Right lobe of liver (tissue), 6 donors: ENCODE measurements around the gene PRR4. TPM values are rescaled to one million over a fixed set of nuclear protein-coding genes. Genes with fewer than 3 reads are reported as not detected.

ENCODE experiments used
- ATAC-seq, 4 donors: fragments of 200-7000 bp; cut with Tn5 transposase; one replicate each; pipeline ENCODE4 v1.9.1; 2020; ENCODE audit warnings: mild to moderate bottlenecking in 4 of 4, moderate library complexity in 4 of 4
- DNase-seq, 3 donors: peaks; one replicate each; pipeline ENCODE4 v3.0.0-alpha.2; 2020
- H3K27ac ChIP-seq, 3 donors: fragments of 200-600 bp; one replicate each; pipeline ENCODE4 v1.8.0; 2022
- H3K27me3 ChIP-seq, 2 donors: fragments of 200-600 bp; one replicate each; pipeline ENCODE4 v1.8.0; 2022
- H3K36me3 ChIP-seq, 4 donors: fragments of 200-600 bp; sonication (generic) in 1 of 4; one replicate each; pipeline versions ENCODE4 v1.5.1 to v1.8.0; 2017 to 2022; ENCODE audit warnings: control low read depth in 1 of 4
- H3K4me1 ChIP-seq, 4 donors: fragments of 200-600 bp; sonication (generic) in 1 of 4; one replicate each; pipeline versions ENCODE4 v1.5.1 to v1.8.0; 2017 to 2022; ENCODE audit warnings: control low read depth in 1 of 4
- H3K4me3 ChIP-seq, 3 donors: fragments of 200-600 bp; one replicate each; pipeline ENCODE4 v1.8.0; 2022
- H3K9me3 ChIP-seq, 4 donors: fragments of 200-600 bp; sonication (generic) in 1 of 4; one replicate each; pipeline versions ENCODE4 v1.5.1 to v1.8.0; 2017 to 2022; ENCODE audit warnings: control low read depth in 1 of 4
- POLR2A ChIP-seq: fragments of 450-650 bp; IDR thresholded peaks from one replicate; pipeline ENCODE4 v1.6.1; 2017; ENCODE audit warnings: antibody characterized with exemption, mild to moderate bottlenecking
- WGBS: methylation state at CpG from one replicate; pipeline ENCODE4 v1.1.6; 2018; ENCODE audit warnings: low coverage, low lambda C conversion rate; ENCODE audit not compliant: insufficient coverage; ENCODE audit errors: missing lambda C conversion rate; 5-methylcytosine and 5-hydroxymethylcytosine counted together
- intact Hi-C, 2 donors: fragments of 100-400 bp; cut with DNase I; formaldehyde crosslinking; loops; one replicate each; pipeline versions ENCODE4 v1.11.2 to v1.14.1; 2022
- small RNA-seq, 2 experiments: library from RNA; depleted of rRNA; stranded (forward); fragments of <200 nt; gene quantifications; one replicate each; pipeline ENCODE3, GENCODE V24; 2016
- total RNA-seq, 6 experiments: library from RNA; depleted of rRNA in 2 of 6; stranded (reverse); fragments of >200 nt in 2 of 6; fragmentation: NEBNext Ultra II Directional in 3 of 6; extraction: Animal tissue kit (Norgen Biotek cat#: 25700) in 3 of 6; gene quantifications; one replicate each; pipeline versions ENCODE4 v1.1.0 to v1.2.4, GENCODE V29; 2016 to 2023
- TF ChIP-seq, protein P1 (sequence below), 4 donors: fragments of 200-600 bp in 3 of 4; fragments of 450-650 bp in 1 of 4; IDR thresholded peaks; one replicate each; pipeline versions ENCODE4 v1.5.1 to v1.8.0; 2016 to 2022; ENCODE audit warnings: antibody characterized with exemption in 4 of 4, mild to moderate bottlenecking in 2 of 4
- donor health status: DM: no; HTN: yes; CAD: no.
- donor health status: DM: no; HTN: no; CAD: no.
- donor health status: DM: no; HTN: no; CAD: no.
- donor health status: DM: no; HTN: yes; CAD: no.
- donor health status: DM: no; HTN: yes; CAD: no.

PRR4 gene
- total RNA-seq, 6 experiments from 2014 or later: 0.68 to 1.6 (median 0.99) TPM

GRCh38 chr12:10807186-10807585, 42.1 kb downstream of the PRR4 start, which contains the start of gene TAS2R8:
TAS2R8 (minus strand) TSS chr12:10807286; CDS start chr12:10806980, 306 bp downstream.
- Histone ChIP-seq H3K36me3 (no peaks in the 10 kb centered on the region), H3K27ac (no peak within 1 kb of the TSS), H3K9me3 (no peaks in the 10 kb centered on the region), H3K4me3 (no peak within 1 kb of the TSS), H3K27me3 (no peaks in the 10 kb centered on the region), H3K4me1 (no peaks in the 10 kb centered on the region)
- ATAC-seq (no peak), DNase-seq (no peak)
- intact Hi-C loops: no loop called here
- TF ChIP-seq, protein P1, sequence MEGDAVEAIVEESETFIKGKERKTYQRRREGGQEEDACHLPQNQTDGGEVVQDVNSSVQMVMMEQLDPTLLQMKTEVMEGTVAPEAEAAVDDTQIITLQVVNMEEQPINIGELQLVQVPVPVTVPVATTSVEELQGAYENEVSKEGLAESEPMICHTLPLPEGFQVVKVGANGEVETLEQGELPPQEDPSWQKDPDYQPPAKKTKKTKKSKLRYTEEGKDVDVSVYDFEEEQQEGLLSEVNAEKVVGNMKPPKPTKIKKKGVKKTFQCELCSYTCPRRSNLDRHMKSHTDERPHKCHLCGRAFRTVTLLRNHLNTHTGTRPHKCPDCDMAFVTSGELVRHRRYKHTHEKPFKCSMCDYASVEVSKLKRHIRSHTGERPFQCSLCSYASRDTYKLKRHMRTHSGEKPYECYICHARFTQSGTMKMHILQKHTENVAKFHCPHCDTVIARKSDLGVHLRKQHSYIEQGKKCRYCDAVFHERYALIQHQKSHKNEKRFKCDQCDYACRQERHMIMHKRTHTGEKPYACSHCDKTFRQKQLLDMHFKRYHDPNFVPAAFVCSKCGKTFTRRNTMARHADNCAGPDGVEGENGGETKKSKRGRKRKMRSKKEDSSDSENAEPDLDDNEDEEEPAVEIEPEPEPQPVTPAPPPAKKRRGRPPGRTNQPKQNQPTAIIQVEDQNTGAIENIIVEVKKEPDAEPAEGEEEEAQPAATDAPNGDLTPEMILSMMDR (IDR thresholded peaks at IDR 0.05): no peak
- TF ChIP-seq POLR2A: no peak
- WGBS: 57% methylated on average over 1 of the region's 1 CpG

DNA sequence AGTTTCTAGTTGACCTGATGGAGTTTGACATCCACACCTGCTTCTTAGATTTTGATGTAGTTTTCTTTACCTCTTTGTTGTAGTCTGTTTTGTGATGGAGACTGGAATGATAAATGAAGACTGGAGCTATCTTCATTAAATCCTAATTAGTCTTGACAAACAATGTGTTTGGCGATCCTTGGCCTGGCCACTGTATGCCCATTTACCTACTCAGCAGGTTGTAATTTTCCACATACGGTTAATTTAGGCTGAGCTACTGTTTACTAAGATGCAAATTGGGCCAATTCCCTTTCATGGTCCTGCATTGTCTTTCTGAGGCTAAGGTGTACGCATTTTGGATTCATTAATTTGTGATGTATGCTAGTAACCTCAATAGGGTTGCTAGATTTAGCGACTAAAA, 46.7 kb downstream of the PRR4 start, which contains the start of gene TAS2R7:
TAS2R7 (minus strand) TSS at position 41 of the 400 bp plus-strand sequence. CDS start 57 bp downstream, outside the sequence.
- no peak within 1 kb of the TSS for H3K4me3 ChIP-seq
- no peak within 1 kb of the TSS for H3K27ac ChIP-seq
- TF ChIP-seq POLR2A: no peak
- TF ChIP-seq, protein P1 (IDR thresholded peaks at IDR 0.05): no peak
- H3K4me1 ChIP-seq: no peaks in the 10 kb centered on the region
- no peaks in the 10 kb centered on the region for H3K36me3 ChIP-seq
- no peak for DNase-seq
- 62% methylated on average over 4 of the region's 4 CpGs for WGBS
- ATAC-seq: no peak
- no peaks in the 10 kb centered on the region for H3K9me3 ChIP-seq
- no peaks in the 10 kb centered on the region for H3K27me3 ChIP-seq
- intact Hi-C loops: no loop called here

GRCh38 chr12:10801741-10802140, 47.5 kb downstream of the PRR4 start:
- TF ChIP-seq, protein P1 (IDR thresholded peaks at IDR 0.05): no peak
- TF ChIP-seq POLR2A: no peak
- ATAC-seq: no peak
- intact Hi-C loops: no loop called here
- no peak overlapping the region for H3K4me3 ChIP-seq
- no peak overlapping the region for H3K27ac ChIP-seq
- no peaks in the 10 kb centered on the region for H3K4me1 ChIP-seq
- H3K36me3 ChIP-seq: no peaks in the 10 kb centered on the region
- H3K9me3 ChIP-seq: no peaks in the 10 kb centered on the region
- no peaks in the 10 kb centered on the region for H3K27me3 ChIP-seq
- WGBS: 19% methylated on average over 4 of the region's 5 CpGs
- no peak for DNase-seq

Small RNA genes lying within 50 kb of the gene (small RNA-seq; reads per million reads assigned to genes)
- gene PRR4: 0 reads per million in 2 experiments

Other genes with a start within 250 kb of the PRR4 start
- 10 to 100 TPM in 1 of 6 experiments, 1 to 10 TPM in 5; 6.6 to 11.8 (median 9.6) TPM for gene MAGOHB, start 235.9 kb downstream of the PRR4 start, total RNA-seq
- not detected for gene STYK1, start 175.4 kb downstream of the PRR4 start, total RNA-seq
- 10 to 100 TPM; 16.0 to 34.2 (median 23.2) TPM for gene YBX3, start 126.2 kb downstream of the PRR4 start, total RNA-seq
- not detected for gene TAS2R7, start 46.8 kb downstream of the PRR4 start, total RNA-seq
- not detected for gene TAS2R8, start 42.2 kb downstream of the PRR4 start, total RNA-seq
- gene TAS2R9, start 39.3 kb downstream of the PRR4 start, total RNA-seq: not detected
- gene TAS2R10, start 23.1 kb downstream of the PRR4 start, total RNA-seq: under 1 TPM in 3 of 6 experiments, not detected in 3; 0.37 to 0.65 (median 0.39) TPM
- gene PRH1, start 34.8 kb upstream of the PRR4 start, total RNA-seq: 10 to 100 TPM in 3 of 6 experiments, 1 to 10 TPM in 3; 6.7 to 20.3 (median 10.1) TPM
- gene TAS2R13, start 60.1 kb upstream of the PRR4 start, total RNA-seq: 1 to 10 TPM in 2 of 6 experiments, under 1 TPM in 4; 0.51 to 2.4 (median 0.81) TPM
- not detected for gene PRH2, start 79.8 kb upstream of the PRR4 start, total RNA-seq
- gene TAS2R14, start 89.8 kb upstream of the PRR4 start, total RNA-seq: 1 to 10 TPM in 3 of 6 experiments, under 1 TPM in 3; 0.81 to 4.2 (median 1.6) TPM
- 1 to 10 TPM in 2 of 6 experiments, under 1 TPM in 4; 0.60 to 1.7 (median 0.78) TPM for gene TAS2R50, start 137.4 kb upstream of the PRR4 start, total RNA-seq
- 1 to 10 TPM in 4 of 6 experiments, under 1 TPM in 2; 0.46 to 3.0 (median 1.6) TPM for gene TAS2R20, start 148.8 kb upstream of the PRR4 start, total RNA-seq
- gene TAS2R19, start 173.1 kb upstream of the PRR4 start, total RNA-seq: 1 to 10 TPM; 1.1 to 3.8 (median 1.8) TPM
- gene TAS2R31, start 181.9 kb upstream of the PRR4 start, total RNA-seq: 1 to 10 TPM in 5 of 6 experiments, under 1 TPM in 1; 0.95 to 4.9 (median 2.3) TPM
- 1 to 10 TPM in 3 of 6 experiments, under 1 TPM in 3; 0.51 to 2.6 (median 0.88) TPM for gene TAS2R46, start 212.8 kb upstream of the PRR4 start, total RNA-seq
- 1 to 10 TPM in 2 of 6 experiments, under 1 TPM in 3, not detected in 1; 0.37 to 2.8 (median 0.49) TPM for gene TAS2R43, start 242.8 kb upstream of the PRR4 start, total RNA-seq